ENCODE measurements around the gene SHISA2. TPM values are rescaled to one million over a fixed set of nuclear protein-coding genes. Genes with fewer than 3 reads are reported as not detected.

Gene SHISA2
- total RNA-seq, 1 donor from 2014 or later = 159 TPM

GRCh38 chr13:26054896-26055295 lies 3.1 kb upstream of the SHISA2 start:
- DNase-seq (ENCODE audit: low read depth) = no peak
- no peak overlapping the region for H3K4me3 ChIP-seq (ENCODE audit: low read depth, low read length)
- no peak for TF ChIP-seq CTCF (conservative IDR thresholded peaks at IDR 0.05; ENCODE audit: low read depth, low read length)

DNA sequence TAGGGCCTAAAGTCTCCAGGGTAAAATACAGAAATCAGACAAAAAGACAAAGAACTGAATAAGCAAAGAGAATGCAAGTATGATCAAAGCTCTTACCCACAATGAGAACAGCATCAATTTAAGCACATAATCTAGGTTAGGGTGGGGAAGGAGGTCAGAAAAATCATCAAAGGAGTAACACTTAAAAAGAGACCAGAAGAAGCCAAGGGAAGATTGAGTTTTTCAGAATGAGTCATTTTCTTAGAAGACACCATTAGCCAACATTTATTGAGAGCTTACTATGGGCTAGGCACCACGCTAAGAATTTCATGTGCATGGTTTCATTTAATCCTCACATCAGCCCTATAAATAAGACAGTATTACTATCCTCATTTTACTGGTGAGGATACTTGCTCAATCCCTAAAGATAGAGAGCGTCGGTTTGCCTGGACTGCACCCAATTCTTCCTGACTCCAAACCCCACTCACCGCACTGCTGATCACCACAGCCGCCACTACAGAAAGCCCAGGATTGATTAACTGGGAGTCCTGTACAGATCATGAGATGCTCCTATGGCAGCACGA lies 1.7 kb upstream of the SHISA2 start:
- no peak for DNase-seq (ENCODE audit: low read depth)
- H3K4me3 ChIP-seq (ENCODE audit: low read depth, low read length) = no peak overlapping the region
- TF ChIP-seq CTCF (conservative IDR thresholded peaks at IDR 0.05; ENCODE audit: low read depth, low read length) = no peak

DNA sequence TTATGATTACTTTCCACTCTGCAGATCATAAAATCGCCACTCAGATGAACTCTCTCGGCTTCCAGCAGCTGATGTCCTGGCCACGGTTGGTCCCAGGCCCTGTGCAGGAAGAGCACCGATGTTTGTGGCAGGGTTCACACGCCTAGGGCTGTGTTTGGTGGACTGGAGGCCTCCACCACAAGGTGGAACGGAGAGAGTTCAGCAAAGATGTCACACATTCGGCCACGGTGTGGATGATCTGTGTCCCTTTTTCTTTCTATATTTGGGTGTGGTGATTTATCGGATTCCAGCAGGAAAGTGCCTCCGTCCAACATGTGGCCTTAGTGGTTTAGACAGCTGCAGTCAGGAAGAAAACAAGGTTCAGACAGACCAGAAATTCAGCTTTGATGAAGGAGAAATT lies 521 bp upstream of the SHISA2 start:
- DNase-seq (ENCODE audit: low read depth) = no peak
- peak overlapping the region; percentile 76 for H3K4me3 ChIP-seq (ENCODE audit: low read depth, low read length)

GRCh38 chr13:26051231-26051656 lies 572 bp downstream of the SHISA2 start:
- no peak for TF ChIP-seq CTCF (conservative IDR thresholded peaks at IDR 0.05; ENCODE audit: low read depth, low read length)
- H3K4me3 ChIP-seq (ENCODE audit: low read depth, low read length) = peak overlapping the region; percentile 76
- no peak for DNase-seq (ENCODE audit: low read depth)

More for the DNA sequence above, 521 bp upstream of the SHISA2 start:
- no peak for TF ChIP-seq CTCF (conservative IDR thresholded peaks at IDR 0.05; ENCODE audit: low read depth, low read length)

GRCh38 chr13:26050568-26051230 lies 1.1 kb downstream of the SHISA2 start:
- DNase-seq (ENCODE audit: low read depth) = no peak
- peak overlapping the region; percentile 76 for H3K4me3 ChIP-seq (ENCODE audit: low read depth, low read length)
- TF ChIP-seq CTCF (conservative IDR thresholded peaks at IDR 0.05; ENCODE audit: low read depth, low read length) = no peak

DNA sequence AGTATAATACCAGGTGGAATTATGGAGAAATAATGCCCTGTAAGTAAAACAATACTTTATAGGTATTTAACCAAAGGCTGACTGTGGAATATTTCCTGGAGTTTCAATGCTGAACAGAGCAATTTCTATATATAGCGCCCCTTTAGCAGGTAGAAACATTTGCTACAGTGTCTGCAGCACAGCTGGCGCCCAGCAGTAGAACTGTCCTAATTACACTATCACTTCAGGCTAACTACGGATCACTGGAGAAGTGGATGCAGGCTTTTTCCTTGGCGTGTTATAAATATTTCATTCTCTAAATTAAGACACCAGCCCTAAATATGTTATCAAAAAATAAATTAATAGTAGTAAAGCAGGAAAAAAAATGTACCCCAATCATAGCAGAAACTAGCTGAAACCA lies 3.1 kb downstream of the SHISA2 start:
- TF ChIP-seq CTCF (conservative IDR thresholded peaks at IDR 0.05; ENCODE audit: low read depth, low read length) = no peak
- no peak for DNase-seq (ENCODE audit: low read depth)

DNA sequence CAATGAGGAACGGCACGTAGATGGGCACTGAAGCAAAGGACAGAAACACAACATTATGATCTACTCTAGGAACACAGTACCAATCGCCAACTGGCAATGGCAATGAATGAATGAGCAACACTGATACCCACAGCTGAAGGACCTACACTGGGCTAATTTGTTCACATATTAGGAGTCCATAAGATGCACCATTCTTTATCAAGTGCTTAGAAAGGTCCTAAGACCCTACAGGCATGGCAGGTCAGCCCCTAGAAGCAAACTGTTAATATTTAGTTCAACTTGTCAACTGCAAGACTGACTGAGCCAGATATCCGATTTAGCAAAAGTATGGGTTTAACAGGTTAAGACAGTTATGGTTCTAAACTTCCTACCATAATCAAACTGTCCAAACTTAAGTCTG lies 4.8 kb downstream of the SHISA2 start:
- H3K4me3 ChIP-seq (ENCODE audit: low read depth, low read length) = no peak overlapping the region
- DNase-seq (ENCODE audit: low read depth) = no peak
- no peak for TF ChIP-seq CTCF (conservative IDR thresholded peaks at IDR 0.05; ENCODE audit: low read depth, low read length)

More for the DNA sequence above, 3.1 kb downstream of the SHISA2 start:
- peak overlapping the region; percentile 76 for H3K4me3 ChIP-seq (ENCODE audit: low read depth, low read length)

Data from epithelial cell of proximal tubule (primary cell).